Urinary bladder (tissue), 4 donors: Measurements from ENCODE around the gene ATXN10. TPM values are rescaled to one million over a fixed set of nuclear protein-coding genes. Genes with fewer than 3 reads are reported as not detected.

Experiments
- DNase-seq: peaks from one replicate; pipeline ENCODE4 v3.0.0-alpha.2; 2015; ENCODE audit errors: extremely low spot score
- H3K27ac ChIP-seq: one replicate; pipeline ENCODE4 v1.5.1; 2013; ENCODE audit warnings: low read depth, mild to moderate bottlenecking, moderate library complexity
- H3K36me3 ChIP-seq: one replicate; pipeline ENCODE4 v1.6.1; 2013; ENCODE audit warnings: mild to moderate bottlenecking, moderate library complexity; ENCODE audit not compliant: insufficient read depth
- H3K4me1 ChIP-seq: one replicate; pipeline ENCODE4 v1.6.1; 2013; ENCODE audit warnings: mild to moderate bottlenecking, moderate library complexity; ENCODE audit not compliant: insufficient read depth
- H3K4me3 ChIP-seq: one replicate; pipeline ENCODE4 v1.5.1; 2013; ENCODE audit warnings: low read depth, low read length
- WGBS: extraction: QIAGEN DNeasy Blood & Tissue Kit; methylation state at CpG from one replicate; pipeline ENCODE4 v1.1.7; 2013; 5-methylcytosine and 5-hydroxymethylcytosine counted together
- polyA plus RNA-seq: library from polyadenylated mRNA; stranded (reverse); fragments of 200-250 nt; gene quantifications from one replicate; pipeline ENCODE4 v1.2.3, GENCODE V29; 2013
- total RNA-seq: library from RNA; depleted of rRNA; stranded (reverse); fragments of >200 nt; gene quantifications from one replicate; pipeline ENCODE4 v1.2.3, GENCODE V29; 2014
- donor health status: healthy with polysubstance abuse.
- donor health status: healthy.

ATXN10 gene
- total and polyA plus RNA-seq, 2 donors: 63.6 to 191 TPM

GRCh38 chr22:45882881-45883810 lies 211.5 kb downstream of the ATXN10 start:
- no peak for DNase-seq
- H3K27ac ChIP-seq: no peak overlapping the region
- no peaks in the 10 kb centered on the region for H3K36me3 ChIP-seq
- H3K4me3 ChIP-seq: no peak overlapping the region
- WGBS: 84% methylated on average over 32 of the region's 32 CpGs
- no peaks in the 10 kb centered on the region for H3K4me1 ChIP-seq

GRCh38 chr22:45883811-45884170 lies 212.2 kb downstream of the ATXN10 start:
- 89% methylated on average over 8 of the region's 8 CpGs for WGBS
- H3K4me1 ChIP-seq: no peaks in the 10 kb centered on the region
- no peak overlapping the region for H3K27ac ChIP-seq
- H3K36me3 ChIP-seq: no peaks in the 10 kb centered on the region
- no peak overlapping the region for H3K4me3 ChIP-seq
- DNase-seq: no peak

GRCh38 chr22:45884201-45885062 lies 212.8 kb downstream of the ATXN10 start:
- H3K4me1 ChIP-seq: no peaks in the 10 kb centered on the region
- no peak for DNase-seq
- WGBS: 76% methylated on average over 27 of the region's 27 CpGs
- H3K36me3 ChIP-seq: no peaks in the 10 kb centered on the region
- H3K4me3 ChIP-seq: no peak overlapping the region
- no peak overlapping the region for H3K27ac ChIP-seq

DNA sequence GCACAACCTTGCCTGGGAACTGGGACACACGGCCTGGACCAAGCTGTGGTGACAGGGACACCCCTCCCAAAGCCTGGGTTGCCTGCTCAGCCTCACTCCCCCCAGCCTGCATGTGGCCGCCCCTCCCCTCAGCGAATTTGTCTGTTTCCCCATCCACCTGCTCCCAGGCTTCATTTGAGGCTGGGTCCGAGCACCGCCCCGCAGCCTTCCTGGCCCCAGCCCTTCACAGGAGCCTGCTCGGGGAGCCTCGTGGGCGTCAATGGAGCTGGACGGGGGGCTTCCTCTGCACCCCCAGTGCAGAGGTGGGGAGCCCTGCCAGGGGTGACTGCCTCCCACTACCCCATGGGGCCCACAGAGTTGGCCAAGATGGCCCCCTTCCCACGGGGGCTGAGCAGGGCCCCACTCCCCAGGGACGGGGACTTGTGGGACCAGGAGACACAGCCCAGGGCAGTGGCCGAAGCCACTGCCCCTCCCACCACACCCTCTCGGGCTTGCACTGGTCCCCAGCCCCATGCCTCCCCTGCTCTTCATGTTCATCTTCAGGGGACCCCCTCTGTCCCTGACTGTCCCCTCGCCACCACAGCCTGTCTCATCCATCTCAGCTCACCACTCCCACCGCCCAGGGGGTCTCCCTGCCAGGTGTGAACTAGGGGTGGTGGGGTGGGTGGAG lies 213.7 kb downstream of the ATXN10 start:
- Histone ChIP-seq H3K27ac (no peak overlapping the region), H3K36me3 (no peaks in the 10 kb centered on the region), H3K4me1 (no peaks in the 10 kb centered on the region), H3K4me3 (no peak overlapping the region)
- no peak for DNase-seq
- WGBS: 80% methylated on average over 16 of the region's 16 CpGs

DNA sequence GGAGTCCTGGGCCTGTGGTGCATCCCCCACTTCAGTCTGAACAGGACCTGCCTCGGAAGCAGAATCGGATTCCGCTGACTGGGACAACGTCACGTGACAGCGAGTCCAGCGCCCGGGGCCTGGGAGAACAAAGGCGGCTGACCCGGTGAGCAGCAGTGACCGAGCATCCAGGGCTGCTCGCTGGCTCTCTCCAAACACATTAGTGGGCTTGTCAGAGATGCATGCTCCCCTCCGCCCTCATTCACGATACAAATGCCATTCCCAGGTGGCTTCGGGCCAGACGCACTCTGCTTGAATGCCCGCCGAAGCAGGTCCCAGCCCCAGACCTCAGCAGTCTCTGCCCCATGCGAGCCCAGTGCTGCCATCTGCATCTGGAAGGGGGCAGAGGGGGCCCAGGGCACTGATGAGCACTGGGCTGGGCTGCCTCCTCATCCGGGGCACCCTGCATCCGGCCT lies 214.3 kb downstream of the ATXN10 start:
- WGBS: 74% methylated on average over 21 of the region's 21 CpGs
- Histone ChIP-seq H3K36me3 (no peaks in the 10 kb centered on the region), H3K4me1 (no peaks in the 10 kb centered on the region), H3K27ac (no peak overlapping the region), H3K4me3 (no peak overlapping the region)
- no peak for DNase-seq

DNA sequence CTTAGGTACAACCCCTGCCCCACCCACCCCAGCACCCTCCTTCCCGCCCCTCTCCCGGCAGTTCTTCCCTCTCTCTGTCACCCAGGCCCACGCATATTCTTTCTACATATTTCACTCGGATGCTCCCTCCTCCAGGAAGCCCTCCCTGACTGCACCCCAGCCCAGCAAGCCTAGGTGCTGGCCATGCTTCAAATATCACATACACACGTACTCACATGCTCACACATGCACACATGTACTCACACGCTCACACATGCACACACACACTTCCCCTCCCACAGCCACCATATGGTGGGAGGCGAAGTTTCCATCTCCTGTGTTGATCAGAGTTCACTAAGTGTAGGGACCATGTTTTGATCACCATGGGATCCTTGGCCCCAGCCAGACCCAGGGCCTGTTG lies 214.9 kb downstream of the ATXN10 start:
- 93% methylated on average over 7 of the region's 7 CpGs for WGBS

DNA sequence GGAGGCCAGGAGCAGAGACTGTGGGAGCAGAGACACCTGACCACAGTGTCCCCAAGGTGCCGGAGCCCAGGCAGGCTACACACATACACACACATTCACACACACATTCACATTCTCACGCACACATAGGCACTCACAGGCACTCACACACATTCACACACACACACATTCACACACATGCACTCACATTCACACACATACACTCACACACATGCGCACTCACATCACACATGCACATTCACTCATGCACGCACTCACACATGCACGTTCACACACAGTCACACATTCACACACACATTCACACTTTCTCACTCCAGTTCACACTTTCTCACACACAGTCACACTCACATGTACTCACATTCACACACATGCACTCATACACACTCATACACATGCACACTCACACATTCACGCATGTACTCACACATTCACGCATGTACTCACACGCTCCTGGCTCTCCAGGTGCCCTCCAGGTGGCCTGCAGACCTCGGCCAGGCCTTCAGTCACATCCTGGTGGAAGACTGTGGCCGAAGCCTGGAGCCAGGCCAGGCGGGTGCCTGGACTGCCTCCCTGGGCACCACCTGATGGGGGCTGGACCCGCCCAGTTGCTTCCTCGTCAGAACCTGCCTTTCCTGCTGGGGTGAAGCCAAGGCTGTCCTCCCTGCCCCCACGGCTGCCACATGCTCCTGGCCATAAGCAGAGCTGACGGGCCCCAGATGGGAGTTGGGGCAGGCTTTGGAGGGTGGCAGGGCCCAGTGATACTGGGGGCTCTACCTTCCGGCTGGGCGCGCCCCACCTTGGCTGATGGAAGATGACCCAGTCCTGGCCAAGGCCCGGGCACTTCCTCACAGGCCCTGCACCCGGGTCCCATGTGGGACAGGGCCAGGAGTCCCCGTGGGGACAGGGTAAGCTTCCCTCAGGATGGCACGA lies 215.8 kb downstream of the ATXN10 start:
- H3K4me1 ChIP-seq: no peaks in the 10 kb centered on the region
- no peak for DNase-seq
- WGBS: 89% methylated on average over 22 of the region's 22 CpGs
- no peaks in the 10 kb centered on the region for H3K36me3 ChIP-seq
- no peak overlapping the region for H3K27ac ChIP-seq
- H3K4me3 ChIP-seq: no peak overlapping the region

More for the DNA sequence above, 214.9 kb downstream of the ATXN10 start:
- H3K4me3 ChIP-seq: no peak overlapping the region
- H3K4me1 ChIP-seq: no peaks in the 10 kb centered on the region
- H3K27ac ChIP-seq: no peak overlapping the region
- no peaks in the 10 kb centered on the region for H3K36me3 ChIP-seq
- no peak for DNase-seq

- DNase-seq: no peak
- Histone ChIP-seq H3K27ac (no peak overlapping the region), H3K36me3 (no peaks in the 10 kb centered on the region), H3K4me3 (no peak overlapping the region), H3K4me1 (no peaks in the 10 kb centered on the region)
- WGBS: 96% methylated on average over 27 of the region's 27 CpGs
Measured at GRCh38 chr22:45888221-45889092, 216.8 kb downstream of the ATXN10 start.

GRCh38 chr22:45889093-45889538 lies 217.5 kb downstream of the ATXN10 start:
- Histone ChIP-seq H3K4me3 (no peak overlapping the region), H3K27ac (no peak overlapping the region), H3K36me3 (no peaks in the 10 kb centered on the region), H3K4me1 (no peaks in the 10 kb centered on the region)
- DNase-seq: no peak
- 81% methylated on average over 10 of the region's 10 CpGs for WGBS

DNA sequence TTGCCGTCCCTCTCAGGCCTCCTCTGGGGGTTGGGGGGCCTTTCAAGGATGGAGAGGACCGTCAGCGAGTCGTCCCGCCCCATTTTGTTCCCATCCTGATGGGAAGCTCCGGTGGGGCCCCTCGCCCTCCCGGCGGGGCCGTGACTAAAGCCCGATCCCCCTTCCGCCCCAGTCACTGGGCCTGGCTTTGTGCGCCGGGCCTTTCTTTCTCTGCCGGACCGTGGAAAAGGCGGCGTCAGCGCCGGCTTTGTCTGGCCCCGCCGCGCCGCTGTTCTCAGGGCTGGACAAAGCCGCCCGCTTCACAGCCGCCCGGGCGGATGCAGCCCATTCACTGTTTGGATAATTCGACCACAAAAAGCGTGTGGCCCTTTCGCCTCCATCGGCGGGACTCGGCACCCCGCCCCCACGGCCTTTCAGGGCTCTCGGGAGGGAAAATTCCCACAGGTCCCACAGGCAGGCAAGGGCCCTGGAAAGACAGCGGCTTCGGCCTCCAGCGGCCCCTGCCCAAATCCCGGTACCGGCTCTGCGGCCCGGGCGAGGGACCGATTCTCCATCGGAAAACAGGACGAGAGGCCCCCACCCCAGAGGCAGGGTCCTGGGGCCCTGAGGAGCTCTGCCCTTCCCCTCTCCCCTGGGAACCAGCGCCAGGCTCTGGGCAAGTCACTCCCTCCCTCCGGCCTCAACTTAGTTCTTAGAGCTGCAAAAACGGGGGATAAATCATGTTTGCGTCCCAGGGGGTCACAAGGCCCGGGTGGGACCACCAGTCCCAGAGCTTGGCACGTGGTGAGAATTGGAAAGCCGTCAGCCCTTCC lies 218.1 kb downstream of the ATXN10 start:
- DNase-seq: no peak
- Histone ChIP-seq H3K36me3 (no peaks in the 10 kb centered on the region), H3K4me3 (no peak overlapping the region), H3K27ac (no peak overlapping the region), H3K4me1 (no peaks in the 10 kb centered on the region)
- WGBS: 31% methylated on average over 56 of the region's 56 CpGs

DNA sequence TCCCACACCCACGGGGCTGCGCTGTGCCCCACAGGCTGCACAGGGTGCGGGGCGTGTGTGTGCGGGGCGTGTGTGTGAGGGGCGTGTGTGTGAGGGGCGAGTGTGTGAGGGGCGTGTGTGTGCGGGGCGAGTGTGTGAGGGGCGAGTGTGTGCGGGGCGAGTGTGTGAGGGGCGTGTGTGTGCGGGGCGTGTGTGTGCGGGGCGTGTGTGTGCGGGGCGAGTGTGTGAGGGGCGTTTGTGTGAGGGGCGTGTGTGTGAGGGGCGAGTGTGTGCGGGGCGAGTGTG lies 218.7 kb downstream of the ATXN10 start:
- Histone ChIP-seq H3K36me3 (no peaks in the 10 kb centered on the region), H3K4me3 (no peak overlapping the region), H3K27ac (no peak overlapping the region), H3K4me1 (no peaks in the 10 kb centered on the region)
- WGBS: 95% methylated on average over 26 of the region's 26 CpGs
- DNase-seq: no peak
